ENCODE results near the gene BEND5.

BEND5 gene, protein sequence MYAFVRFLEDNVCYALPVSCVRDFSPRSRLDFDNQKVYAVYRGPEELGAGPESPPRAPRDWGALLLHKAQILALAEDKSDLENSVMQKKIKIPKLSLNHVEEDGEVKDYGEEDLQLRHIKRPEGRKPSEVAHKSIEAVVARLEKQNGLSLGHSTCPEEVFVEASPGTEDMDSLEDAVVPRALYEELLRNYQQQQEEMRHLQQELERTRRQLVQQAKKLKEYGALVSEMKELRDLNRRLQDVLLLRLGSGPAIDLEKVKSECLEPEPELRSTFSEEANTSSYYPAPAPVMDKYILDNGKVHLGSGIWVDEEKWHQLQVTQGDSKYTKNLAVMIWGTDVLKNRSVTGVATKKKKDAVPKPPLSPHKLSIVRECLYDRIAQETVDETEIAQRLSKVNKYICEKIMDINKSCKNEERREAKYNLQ

DNA sequence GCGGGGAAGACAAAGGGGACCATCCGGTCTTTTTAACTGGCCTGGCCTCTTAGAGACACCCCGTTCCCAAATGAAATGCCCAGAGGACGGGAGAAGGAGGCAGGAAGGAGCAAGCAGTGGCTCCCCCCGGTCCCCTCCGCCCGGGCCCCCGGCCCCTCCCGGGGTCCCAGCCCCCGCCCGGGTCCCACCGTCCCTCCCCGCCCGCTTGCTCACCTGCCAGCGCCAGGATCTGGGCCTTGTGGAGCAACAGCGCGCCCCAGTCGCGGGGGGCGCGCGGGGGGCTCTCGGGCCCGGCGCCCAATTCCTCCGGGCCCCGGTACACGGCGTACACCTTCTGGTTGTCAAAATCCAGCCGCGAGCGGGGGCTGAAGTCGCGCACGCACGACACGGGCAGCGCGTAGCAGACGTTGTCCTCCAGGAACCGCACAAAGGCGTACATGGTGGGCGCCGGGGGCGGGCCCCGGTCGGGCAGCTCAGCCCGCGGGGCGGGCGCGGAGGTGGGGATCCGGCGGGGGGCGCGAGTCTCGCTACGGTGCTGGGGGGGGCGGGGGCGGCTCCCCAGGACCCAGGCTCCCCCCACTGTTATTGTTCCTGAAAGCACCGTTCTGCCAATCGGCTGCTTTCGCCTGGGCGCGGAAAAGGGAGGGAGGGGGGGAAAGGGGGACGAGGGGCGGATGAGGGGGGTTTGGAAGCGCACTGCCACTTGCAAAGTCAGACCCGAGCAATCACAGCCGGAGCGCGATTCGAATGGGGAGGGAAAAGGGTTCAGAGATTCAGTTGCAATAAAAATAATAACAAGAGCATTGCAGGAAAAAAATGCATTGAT is at the start of gene BEND5:
BEND5 (minus strand) TSS at position 499 of the 826 bp plus-strand sequence; CDS start at position 439, 60 bp downstream.
- peak; percentile 23 to 31 for DNase-seq

DNA sequence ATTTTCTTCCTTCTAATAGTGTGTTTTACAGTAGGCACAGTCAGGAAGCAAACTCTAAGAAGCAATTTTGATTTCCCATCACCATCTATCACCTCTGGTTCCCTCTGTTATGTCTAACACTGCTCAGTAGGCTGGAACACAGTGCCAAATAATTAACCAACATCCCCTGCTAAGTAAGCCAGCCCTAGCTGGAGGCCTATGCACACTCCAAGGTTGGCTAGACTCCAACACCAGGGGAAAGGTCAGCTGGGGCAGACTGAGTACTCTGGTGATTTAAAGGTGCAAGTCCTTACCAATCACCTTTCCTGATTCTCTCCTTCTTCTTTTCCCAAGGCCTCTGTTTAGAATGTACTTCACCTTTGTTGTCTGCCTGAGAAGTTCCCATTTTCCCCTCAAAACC is 46.5 kb upstream of the BEND5 start:
- DNase-seq: no peak

DNA sequence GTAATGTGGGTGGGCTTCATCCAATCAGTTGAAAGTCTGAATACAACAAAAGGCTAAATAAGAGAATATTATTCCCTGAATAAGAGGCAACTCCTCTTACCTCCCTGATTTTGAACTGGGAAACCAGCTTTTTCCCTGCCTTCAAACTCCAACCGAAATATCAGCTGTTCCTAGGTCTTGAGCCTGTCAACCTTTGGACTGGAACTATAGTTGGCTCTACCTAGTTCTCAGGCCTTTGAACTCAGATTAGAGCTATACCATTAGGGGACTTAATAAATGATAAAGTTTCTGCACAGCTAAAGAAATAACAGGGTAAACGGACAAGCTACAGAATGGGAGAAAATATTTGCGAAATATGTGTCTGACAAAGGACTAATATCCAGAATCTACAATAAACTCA is 43.8 kb upstream of the BEND5 start:
- DNase-seq: no peak

DNA sequence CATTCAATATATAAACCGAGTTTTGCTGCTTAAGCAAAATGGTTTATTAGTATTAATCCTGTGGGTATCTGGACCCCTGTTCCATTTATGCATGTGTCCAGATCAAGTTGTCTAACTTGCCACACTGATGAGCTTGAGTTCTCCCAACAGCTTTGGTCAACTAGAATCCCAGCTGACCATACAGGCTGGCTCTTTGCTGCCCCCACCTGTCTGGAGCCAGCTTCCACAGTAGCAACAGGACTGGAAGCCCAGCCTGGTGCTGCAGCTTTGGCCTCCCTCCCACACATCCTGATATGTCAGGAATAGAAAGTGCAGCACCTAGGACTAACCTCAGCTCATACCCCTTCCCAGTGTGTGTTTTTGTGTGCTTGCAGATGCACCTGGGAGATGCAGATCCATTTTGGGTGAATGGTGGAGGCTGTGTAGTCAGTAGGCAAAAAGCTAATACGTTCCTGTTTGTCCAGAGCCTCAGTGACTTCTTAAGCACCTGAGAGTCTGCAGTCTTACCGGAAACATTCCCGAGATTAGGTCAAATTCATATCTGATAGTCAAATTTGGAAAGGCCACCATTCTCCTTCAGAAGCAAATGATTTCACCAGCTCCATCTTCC is 40.9 kb upstream of the BEND5 start:
- DNase-seq: peak; percentile 1 to 7

DNA sequence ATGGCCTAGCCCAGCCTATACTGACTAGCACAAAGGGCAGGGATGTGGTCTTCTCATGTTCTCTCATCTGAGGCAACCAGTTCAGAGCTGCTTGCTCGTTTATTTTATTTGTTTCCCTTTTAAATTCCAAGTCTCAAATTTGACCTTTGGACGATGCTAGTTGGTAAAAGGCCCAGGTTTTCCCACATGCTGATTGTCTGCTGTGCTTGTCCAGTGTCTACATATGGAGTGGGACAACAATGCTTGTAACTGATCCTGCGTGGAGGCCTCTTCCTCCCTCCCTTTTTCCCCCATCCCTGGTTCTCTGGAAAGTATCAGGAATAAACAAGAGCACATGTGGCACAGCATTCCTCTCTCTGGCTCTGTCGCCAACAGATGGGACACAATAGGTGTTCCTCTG is 34.0 kb upstream of the BEND5 start:
- no peak for DNase-seq

DNA sequence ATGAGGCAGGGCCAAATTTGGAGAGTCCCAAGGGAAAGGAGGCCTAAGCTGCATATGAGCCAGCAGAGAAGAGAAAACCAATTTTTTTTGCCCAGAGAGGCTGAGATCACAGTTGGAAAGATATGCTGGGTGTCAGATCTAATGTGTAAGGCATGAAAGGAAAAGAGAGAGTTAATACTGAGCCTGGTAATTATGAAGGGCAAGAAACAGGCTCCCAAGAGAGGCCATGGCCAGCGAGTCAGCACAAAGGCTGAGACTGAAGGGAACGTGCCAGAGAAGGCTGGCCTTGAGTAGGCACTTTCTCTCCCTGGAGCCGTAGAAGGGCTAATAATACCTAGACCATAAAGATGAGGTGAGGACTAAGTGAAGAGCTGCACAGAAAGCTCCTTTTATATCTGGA is 31.8 kb upstream of the BEND5 start:
- no peak for DNase-seq

DNA sequence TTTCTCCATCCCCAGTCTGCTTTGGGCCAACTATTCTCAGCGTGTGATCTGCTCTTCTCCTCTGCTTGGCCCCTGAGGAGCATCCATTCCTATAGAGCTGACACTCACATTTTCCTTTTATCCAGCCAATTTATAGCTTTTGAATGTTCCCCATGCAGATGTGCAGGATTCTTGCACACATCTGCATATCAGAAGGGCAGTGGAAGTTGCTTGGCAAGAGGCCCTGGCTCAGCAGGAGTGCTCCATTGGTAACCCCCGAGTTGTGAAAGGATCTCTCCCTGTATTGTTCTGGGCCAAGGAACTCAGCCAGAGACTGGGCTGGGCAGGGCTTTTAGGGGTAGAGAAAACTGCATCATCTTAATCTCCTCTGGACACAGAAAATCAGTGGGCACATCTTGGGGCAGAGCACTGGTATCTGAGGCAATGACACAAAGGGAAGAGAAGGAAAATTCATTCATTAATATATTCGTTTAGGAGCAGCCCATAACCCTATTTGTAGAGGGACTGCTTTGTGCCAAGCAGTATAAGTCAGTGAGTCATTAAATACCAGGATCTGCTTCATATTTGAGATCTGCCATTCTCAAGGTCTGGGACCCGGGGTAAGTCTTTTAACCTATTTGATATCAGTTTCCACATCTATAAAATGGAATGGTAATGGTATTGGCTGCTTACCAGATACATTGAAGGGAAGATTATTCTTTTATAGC is 31.0 kb upstream of the BEND5 start:
- DNase-seq: no peak

DNA sequence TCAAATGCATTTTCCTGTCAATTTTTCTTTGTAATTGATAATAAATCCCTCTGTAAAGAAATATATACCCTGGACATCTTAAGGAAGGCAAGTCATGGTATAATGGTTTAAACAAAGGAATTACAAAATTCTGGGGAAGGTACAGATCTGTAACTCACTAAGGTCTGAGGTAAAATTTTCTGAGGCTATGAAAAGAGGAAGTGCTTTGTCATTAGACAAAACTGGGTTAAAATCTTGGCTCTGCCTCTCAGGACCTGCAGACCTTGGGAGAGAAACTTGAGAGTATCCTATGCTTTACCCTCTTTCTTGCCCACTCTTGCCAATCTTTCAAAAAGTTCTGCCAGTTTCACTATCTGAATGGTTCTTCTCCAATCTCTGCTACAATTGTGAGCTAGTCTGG is 26.8 kb upstream of the BEND5 start:
- no peak for DNase-seq

DNA sequence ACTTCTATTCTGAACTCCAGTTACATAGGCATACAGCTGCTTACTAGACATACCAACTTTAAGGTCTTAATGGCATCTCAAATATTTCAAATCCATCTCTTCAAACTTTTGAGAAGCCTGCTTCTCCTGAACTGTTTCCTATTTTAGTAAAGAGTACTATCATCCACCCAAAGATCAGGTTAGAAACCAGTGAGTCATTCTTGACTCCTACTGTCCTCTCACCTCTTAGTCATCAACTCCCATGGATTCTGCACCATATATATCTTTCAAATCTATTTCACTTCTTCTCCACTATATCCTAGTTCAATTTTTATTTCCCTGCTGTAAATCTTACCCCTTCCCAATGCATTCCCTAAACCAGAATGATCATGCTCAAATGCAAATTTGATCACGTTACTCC is 18.1 kb upstream of the BEND5 start:
- DNase-seq: no peak

DNA sequence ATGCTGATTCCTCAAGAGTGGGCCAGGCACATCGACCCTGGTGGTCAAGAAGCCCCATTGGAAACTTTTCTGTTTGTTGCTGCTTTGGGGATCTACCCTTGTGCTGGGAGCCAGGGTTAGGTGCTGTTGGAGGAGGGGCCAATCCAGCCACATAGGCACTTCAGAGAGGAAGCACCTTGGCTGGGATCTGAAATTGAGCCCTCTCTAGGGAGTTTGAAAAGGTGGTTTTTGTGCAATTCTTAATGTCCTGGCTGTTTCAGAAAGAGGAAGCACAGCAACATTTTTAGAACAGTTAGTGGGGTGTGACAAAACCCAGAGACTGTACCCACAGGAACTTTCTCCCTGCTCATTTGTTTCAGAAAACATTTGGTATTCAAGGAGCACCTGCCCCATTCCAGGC is 17.2 kb upstream of the BEND5 start:
- DNase-seq: no peak

DNA sequence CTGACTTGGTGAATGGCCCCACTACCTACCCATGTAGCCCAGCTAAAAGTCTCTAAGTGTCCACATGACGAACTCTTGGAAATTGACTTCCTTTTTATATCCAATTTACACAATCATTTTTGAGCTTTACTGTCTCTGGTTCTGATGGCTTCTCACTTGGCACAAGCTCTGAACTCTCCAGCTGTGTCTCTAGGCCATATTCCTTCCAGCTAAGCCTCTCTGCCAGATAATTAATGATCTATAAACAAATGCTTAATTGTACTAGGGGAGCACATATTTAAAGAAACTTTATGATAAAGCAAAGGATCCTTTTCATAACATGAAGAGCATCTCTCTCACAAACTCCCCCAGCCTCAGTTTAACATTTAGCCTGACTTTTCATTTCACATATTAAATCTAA is 16.3 kb upstream of the BEND5 start:
- DNase-seq: no peak

DNA sequence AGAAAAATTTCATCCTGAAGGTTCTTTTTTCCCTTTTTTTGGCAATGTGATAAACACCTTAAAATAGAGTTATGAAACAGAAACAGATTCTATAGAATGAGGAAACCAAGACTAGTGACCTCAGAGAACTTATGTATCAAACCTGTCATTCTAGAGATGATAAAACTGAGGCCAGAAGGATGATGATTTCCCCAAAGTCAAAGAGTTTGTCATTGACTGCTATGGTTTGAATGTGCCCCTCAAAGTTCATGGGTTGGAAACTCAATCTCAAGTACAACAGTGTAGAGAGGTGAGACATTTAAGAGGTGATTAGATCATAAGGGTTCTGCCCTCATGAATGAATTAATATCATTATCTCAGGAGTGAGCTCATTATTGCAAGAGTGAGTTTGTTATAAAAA is 13.7 kb upstream of the BEND5 start:
- no peak for DNase-seq

DNA sequence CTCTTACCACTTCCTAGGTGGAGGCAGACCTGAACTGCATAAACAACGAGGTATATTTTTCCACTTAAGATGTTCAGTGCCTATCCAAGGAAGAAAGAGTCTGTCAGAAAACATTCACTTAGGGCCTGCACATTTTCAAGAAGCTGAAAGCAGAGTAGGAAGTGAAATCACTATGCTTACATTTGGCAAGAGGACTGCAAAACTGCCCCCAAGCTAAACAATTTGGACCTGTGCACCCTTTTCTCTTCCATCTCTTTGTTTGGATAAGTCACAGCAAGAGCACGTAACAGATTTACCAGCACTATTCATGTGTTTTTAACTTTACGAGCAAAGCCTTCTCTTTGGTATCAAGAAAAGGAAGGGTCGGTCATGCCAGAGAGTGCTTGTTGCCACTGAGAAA is 13.2 kb upstream of the BEND5 start:
- DNase-seq: no peak

DNA sequence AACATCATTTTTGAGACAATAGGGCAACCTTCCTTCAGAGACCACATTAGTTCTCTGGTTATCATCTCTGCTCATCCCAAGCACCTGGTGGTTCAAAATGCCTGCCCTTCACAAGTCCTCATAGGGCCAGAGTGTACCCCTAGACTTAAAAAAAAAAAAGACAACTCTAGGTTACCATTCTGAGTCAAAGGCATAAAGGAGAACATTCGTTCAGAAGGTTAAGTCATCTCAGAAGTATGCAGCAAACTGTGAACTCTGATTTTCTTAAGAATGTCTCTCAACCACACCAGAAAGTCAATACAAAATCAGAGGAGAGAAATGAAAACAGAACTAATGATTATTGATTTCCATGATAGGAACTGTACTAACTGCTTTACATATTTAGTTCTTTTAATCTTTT is 9.2 kb upstream of the BEND5 start:
- DNase-seq: no peak

DNA sequence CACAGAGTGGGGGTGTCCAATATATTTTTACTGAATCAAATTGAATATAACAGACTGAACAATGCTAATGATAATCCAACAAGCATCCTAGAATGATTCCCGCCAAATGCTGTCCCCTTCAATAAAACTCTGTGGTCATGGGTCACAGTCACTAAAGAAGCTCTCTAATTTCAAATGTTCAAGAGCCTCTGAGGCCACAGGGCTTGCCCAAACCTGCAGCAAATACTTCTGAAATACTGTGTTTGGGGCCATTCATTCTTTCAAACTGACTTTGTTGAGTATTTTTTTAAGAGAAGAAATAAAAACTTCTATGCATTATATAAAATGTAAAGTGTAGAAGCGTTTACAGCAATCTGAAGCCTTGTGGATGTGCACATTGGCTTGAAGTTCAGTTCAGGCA is 7.6 kb upstream of the BEND5 start:
- DNase-seq: no peak

DNA sequence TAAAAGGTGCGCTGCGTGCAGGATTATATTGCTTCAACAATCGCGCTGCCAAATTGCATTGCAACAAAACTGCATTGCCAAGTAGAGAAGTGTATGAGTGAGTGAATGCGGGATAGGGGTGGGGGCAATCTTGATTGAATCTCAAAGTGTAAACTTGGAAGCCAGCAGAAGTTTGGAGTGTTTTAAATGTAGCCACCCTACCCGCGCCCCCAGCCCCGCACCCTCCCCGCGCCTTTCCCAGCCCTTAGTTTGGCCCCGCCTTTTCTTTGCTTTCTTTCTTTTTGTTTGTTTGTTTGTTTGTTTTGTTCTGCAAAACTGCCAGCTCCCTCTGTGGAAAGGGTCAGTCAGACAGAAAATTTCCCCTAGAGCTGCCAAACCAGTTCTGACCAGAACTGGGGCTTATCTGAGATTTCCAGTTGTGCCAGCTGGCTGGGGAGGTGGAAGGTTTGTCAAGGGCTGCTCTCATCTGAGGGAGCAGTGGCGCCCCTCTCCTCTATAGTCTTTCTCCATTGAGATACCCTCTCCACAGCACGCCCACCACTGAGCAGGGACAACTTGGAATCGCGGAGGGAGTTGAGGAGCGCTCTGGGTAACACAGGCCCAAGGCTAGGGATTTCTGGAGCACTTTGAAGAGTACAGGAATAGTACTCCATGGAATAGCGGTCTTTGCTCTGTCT is 666 bp upstream of the BEND5 start:
- DNase-seq: no peak

DNA sequence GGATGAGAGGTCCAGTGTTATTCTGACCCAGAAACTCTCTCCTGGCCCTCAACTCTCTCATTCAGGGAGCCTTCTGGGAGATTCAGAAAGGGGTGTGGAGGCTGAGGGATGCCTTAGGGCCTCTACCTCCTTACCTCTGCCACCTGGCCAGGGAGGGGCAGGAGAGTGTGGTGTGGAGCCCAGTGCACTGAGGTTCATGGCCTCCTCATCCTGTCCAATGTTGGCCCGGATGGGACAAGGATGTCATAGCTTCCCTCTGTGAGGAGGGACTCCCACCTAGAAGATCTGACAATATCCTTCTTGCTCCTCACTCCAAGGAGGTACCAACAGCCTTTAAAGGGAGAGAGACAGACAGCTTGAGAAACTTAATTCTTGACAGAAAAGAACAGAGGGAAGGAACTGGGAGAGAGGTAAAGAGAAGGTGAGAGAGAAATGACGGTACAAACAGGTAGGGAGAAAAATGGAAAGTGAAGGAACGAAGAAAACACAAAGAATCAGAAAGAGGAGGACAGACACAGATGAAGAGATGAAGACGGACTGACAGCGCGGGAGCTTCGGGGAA is 779 bp downstream of the BEND5 start:
- DNase-seq: no peak

DNA sequence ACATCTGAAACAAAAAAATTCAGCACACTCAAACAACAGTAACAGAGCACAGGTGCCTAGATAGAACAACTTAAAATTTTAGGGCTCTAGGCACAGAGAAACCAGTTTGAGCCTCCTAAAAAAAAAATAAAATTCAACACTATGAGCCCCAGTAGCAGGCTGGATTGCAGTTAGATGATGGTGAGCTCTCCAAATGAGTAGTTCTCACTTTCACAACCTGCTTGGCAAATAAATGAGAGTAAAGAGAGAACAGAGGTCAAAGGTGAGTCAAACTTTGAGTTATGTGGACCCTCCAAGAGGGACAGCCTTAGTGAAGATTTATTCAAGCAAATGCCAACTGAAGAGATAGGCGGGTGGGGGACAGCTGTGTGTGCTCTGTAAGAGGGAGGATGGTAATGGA is 3.6 kb downstream of the BEND5 start:
- DNase-seq: no peak

DNA sequence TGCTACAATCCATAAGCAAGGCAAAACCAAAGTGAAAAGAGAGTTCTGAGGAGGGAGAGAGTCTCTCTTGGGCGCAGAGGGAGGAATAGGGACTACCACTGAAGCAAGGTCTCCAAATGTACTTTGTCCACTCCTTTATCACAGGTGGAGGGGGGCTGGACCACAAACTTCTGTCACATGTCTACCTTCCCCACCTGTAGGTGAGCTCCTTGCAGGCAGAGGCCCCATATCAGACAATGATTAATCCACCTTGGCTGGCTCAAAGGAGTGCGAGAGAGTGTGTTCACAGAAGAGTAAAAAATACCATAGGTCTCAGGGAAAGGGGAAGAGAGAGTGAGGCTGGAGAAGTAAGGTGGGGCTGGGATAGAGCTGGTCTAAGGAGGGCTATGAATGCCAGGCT is 4.5 kb downstream of the BEND5 start:
- DNase-seq: no peak

DNA sequence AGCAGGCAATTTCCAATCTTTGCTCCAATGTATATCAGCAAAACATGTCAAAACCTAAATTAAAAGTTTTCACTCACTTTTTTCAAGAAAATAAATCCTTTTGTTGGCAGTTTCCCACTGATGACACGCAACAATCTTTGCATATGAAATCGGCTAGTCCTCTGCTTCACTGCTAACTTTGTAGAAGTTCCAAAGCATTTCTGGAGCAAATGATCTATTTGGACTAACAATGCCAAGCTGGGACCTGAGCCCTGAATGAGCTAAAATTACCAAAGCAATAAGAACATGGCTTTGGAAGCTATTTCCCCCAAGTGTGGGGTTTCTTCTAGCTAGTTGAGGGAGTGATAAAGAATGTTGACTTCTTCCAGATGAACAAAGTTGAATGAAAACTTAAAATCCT is 5.1 kb downstream of the BEND5 start:
- DNase-seq: no peak

DNA sequence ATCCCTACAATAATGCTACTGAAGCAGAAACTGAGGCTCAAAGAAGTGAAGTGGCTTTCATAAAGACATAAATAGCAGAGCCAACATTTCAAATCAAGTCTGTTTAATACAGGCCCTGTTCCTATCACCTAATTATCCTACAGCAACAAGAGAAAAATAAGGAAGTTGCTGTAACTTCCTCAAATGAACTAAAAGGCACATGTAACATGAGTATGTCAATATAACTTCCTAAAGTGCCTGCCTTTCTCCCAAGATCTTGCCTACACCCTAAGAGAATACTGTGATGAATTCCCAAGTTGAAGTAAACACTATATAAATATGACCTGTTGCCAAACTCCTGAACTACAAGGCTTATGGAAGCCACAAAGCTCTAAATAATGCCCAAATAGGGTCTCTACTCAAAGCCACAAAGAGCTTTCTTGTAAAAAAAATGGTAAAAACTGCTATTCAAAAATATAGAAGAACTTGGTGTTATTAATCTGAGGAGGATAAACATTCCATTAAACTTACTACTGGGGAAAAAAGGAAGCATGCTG is 8.6 kb downstream of the BEND5 start:
- no peak for DNase-seq

DNA sequence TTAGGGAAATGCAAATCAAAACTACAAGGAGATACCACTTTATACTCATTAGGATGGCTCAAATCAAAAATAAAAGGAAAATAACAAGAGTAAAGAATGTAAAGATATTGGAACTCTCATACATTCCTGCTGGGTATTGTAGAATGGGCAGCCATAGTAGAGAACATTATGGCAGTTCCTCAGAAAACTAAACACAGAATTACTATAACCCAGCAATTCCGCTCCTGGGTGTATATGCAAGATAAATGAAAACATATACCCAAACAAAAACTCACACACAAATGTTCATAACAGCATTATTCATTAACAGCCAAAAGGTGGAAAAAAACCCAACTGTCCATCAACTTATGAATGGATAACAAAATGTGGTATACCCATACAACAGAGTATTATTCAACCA is 11.4 kb downstream of the BEND5 start:
- no peak for DNase-seq
